Suppressor macrophage treated with lipopolysaccharide for 4 hours (primary cell): ENCODE results near the gene HOXB4.
A peak's percentile ranks its signal among the peaks of the same experiment; 100 is the strongest.

Experiments used
- DNase-seq: peaks from one replicate; pipeline ENCODE4 v3.0.0-alpha.2; 2020

HOXB4 gene

GRCh38 chr17:48577946-48578615 is at the start of gene HOXB4:
HOXB4 (minus strand) TSS chr17:48578350; CDS start chr17:48578319, 31 bp downstream.
- peak; percentile 65 for DNase-seq

- DNase-seq, result no peak
Observed at GRCh38 chr17:48627118-48627597, 49.0 kb upstream of the HOXB4 start.

GRCh38 chr17:48626245-48627117 is 48.3 kb upstream of the HOXB4 start, which contains the start of gene HOXB9:
HOXB9 (minus strand) TSS chr17:48626358; CDS start chr17:48626269, 89 bp downstream.
- no peak for DNase-seq

GRCh38 chr17:48625495-48626244 is 47.5 kb upstream of the HOXB4 start:
- DNase-seq, result no peak

GRCh38 chr17:48624544-48625494 is 46.7 kb upstream of the HOXB4 start:
- no peak for DNase-seq

- DNase-seq, result no peak
Observed at GRCh38 chr17:48624118-48624517, 46.0 kb upstream of the HOXB4 start.

GRCh38 chr17:48623583-48623982 is 45.4 kb upstream of the HOXB4 start:
- DNase-seq, result no peak

GRCh38 chr17:48622857-48623256 is 44.7 kb upstream of the HOXB4 start:
- no peak for DNase-seq

- no peak for DNase-seq
Observed at GRCh38 chr17:48621410-48622392, 43.6 kb upstream of the HOXB4 start.

GRCh38 chr17:48620461-48621139 is 42.5 kb upstream of the HOXB4 start:
- DNase-seq, result no peak

GRCh38 chr17:48619826-48620449 is 41.8 kb upstream of the HOXB4 start:
- no peak for DNase-seq

GRCh38 chr17:48618256-48618896 is 40.2 kb upstream of the HOXB4 start:
- peak; percentile 90 for DNase-seq

GRCh38 chr17:48617471-48618255 is 39.5 kb upstream of the HOXB4 start:
- DNase-seq, result no peak

- no peak for DNase-seq
Observed at GRCh38 chr17:48616717-48617470, 38.7 kb upstream of the HOXB4 start.

- no peak for DNase-seq
Observed at GRCh38 chr17:48615963-48616716, 38.0 kb upstream of the HOXB4 start.
